Activated T-cell treated with anti-CD3 and anti-CD28 coated beads, Interleukin-2, amount 50 U/mL, for 72 hours (primary cell): ENCODE measurements around the gene ARMC9. TPM values are rescaled to one million over a fixed set of nuclear protein-coding genes. Genes with fewer than 3 reads are reported as not detected.

Source experiments
- ATAC-seq, 2 donors: fragments of 150-1000 bp; cut with Tn5 transposase; replicated peaks in 1 of 2; 2 replicates each; pipeline ENCODE4 v1.10.0; 2021; ENCODE audit warnings: moderate library complexity in 2 of 2, mild to moderate bottlenecking in 1 of 2
- DNase-seq, 2 donors: peaks; one replicate each; pipeline ENCODE4 v3.0.0; 2021 to 2022; ENCODE audit warnings: mixed read lengths in 1 of 2
- H3K27ac Mint-ChIP-seq: one replicate; pipeline ENCODE4 v1.8.0; 2022; ENCODE audit warnings: mild to moderate bottlenecking, moderate library complexity, mixed read lengths
- H3K27me3 Mint-ChIP-seq: one replicate; pipeline ENCODE4 v1.8.0; 2022; ENCODE audit warnings: low read depth, mixed read lengths
- H3K36me3 Mint-ChIP-seq, 2 donors: one replicate each; pipeline ENCODE4 v1.8.0; 2022; ENCODE audit warnings: mixed read lengths in 2 of 2, mild to moderate bottlenecking in 1 of 2; ENCODE audit not compliant: insufficient read depth in 2 of 2
- H3K4me1 Mint-ChIP-seq: one replicate; pipeline ENCODE4 v1.8.0; 2022; ENCODE audit warnings: low read depth, mixed read lengths
- H3K4me3 Mint-ChIP-seq, 2 donors: one replicate each; pipeline ENCODE4 v1.8.0; 2022; ENCODE audit warnings: mild to moderate bottlenecking in 2 of 2, mixed read lengths in 2 of 2, moderate library complexity in 2 of 2
- H3K9me3 Mint-ChIP-seq, 2 donors: one replicate each; pipeline ENCODE4 v1.8.0; 2022; ENCODE audit warnings: mixed read lengths in 2 of 2
- total RNA-seq, 2 donors: library from RNA; stranded (reverse); gene quantifications; one replicate each; pipeline ENCODE4 v1.2.3, GENCODE V29; 2022

The ARMC9 gene
- total RNA-seq, 2 donors from 2014 or later = 1.4 to 2.1 TPM

- DNase-seq (no peak), ATAC-seq (no peak)
- H3K4me3 Mint-ChIP-seq = no peak overlapping the region
- H3K36me3 Mint-ChIP-seq = peaks cover 3 to 10% of the 10 kb centered on the region in 2 donors
- H3K9me3 Mint-ChIP-seq = no peaks in the 10 kb centered on the region
- H3K27me3 Mint-ChIP-seq = peaks cover 38% of the 10 kb centered on the region
- H3K27ac Mint-ChIP-seq = no peak overlapping the region
- no peaks in the 10 kb centered on the region for H3K4me1 Mint-ChIP-seq
Observed at GRCh38 chr2:231413921-231414476, 215.6 kb downstream of the ARMC9 start.

GRCh38 chr2:231415029-231415428 lies 216.6 kb downstream of the ARMC9 start:
- H3K4me3 Mint-ChIP-seq = no peak overlapping the region
- ATAC-seq (no peak), DNase-seq (no peak)
- H3K27me3 Mint-ChIP-seq = peaks cover 41% of the 10 kb centered on the region
- no peak overlapping the region for H3K27ac Mint-ChIP-seq
- H3K36me3 Mint-ChIP-seq = peaks cover 3 to 10% of the 10 kb centered on the region in 2 donors
- H3K9me3 Mint-ChIP-seq = no peaks in the 10 kb centered on the region
- no peaks in the 10 kb centered on the region for H3K4me1 Mint-ChIP-seq

GRCh38 chr2:231418820-231419640 lies 220.6 kb downstream of the ARMC9 start:
- no peaks in the 10 kb centered on the region for H3K9me3 Mint-ChIP-seq
- no peaks in the 10 kb centered on the region for H3K4me1 Mint-ChIP-seq
- peaks cover 11% of the 10 kb centered on the region for H3K27me3 Mint-ChIP-seq
- DNase-seq = no peak
- no peaks in the 10 kb centered on the region for H3K36me3 Mint-ChIP-seq
- no peak overlapping the region for H3K27ac Mint-ChIP-seq
- no peak overlapping the region for H3K4me3 Mint-ChIP-seq
- ATAC-seq = no peak

- H3K9me3 Mint-ChIP-seq = no peaks in the 10 kb centered on the region
- H3K27me3 Mint-ChIP-seq = peaks cover 8% of the 10 kb centered on the region
- H3K4me1 Mint-ChIP-seq = peaks cover 11% of the 10 kb centered on the region
- no peak overlapping the region for H3K27ac Mint-ChIP-seq
- no peak for DNase-seq
- H3K36me3 Mint-ChIP-seq = no peaks in the 10 kb centered on the region
- no peak for ATAC-seq
- H3K4me3 Mint-ChIP-seq = no peak overlapping the region
Observed at GRCh38 chr2:231421051-231421580, 222.7 kb downstream of the ARMC9 start.

GRCh38 chr2:231422056-231422455 lies 223.6 kb downstream of the ARMC9 start:
- Mint-ChIP-seq H3K4me3 (no peak overlapping the region), H3K27me3 (peaks cover 8% of the 10 kb centered on the region), H3K27ac (no peak overlapping the region), H3K4me1 (peaks cover 16% of the 10 kb centered on the region), H3K36me3 (no peaks in the 10 kb centered on the region), H3K9me3 (no peaks in the 10 kb centered on the region)
- DNase-seq = no peak
- no peak for ATAC-seq

GRCh38 chr2:231423176-231423575 lies 224.7 kb downstream of the ARMC9 start:
- H3K27me3 Mint-ChIP-seq = peaks cover 8% of the 10 kb centered on the region
- peaks cover 16% of the 10 kb centered on the region for H3K4me1 Mint-ChIP-seq
- no peak overlapping the region for H3K27ac Mint-ChIP-seq
- DNase-seq = no peak
- H3K9me3 Mint-ChIP-seq = no peaks in the 10 kb centered on the region
- H3K36me3 Mint-ChIP-seq = no peaks in the 10 kb centered on the region
- H3K4me3 Mint-ChIP-seq = no peak overlapping the region
- no peak for ATAC-seq

Other genes with a start within 250 kb of the ARMC9 start
- 1 to 10 TPM; 1.9 to 2.3 TPM for gene SPATA3, start 202.5 kb upstream of the ARMC9 start, total RNA-seq
- 1 to 10 TPM in 1 of 2 donors, under 1 TPM in 1; 0.84 to 1.4 TPM for gene C2orf72, start 161.1 kb upstream of the ARMC9 start, total RNA-seq
- 10 to 100 TPM; 64.2 to 66.8 TPM for gene PSMD1, start 141.8 kb upstream of the ARMC9 start, total RNA-seq
- gene HTR2B, start 73.6 kb upstream of the ARMC9 start, total RNA-seq = not detected
- under 1 TPM; 0.34 to 0.76 TPM for gene B3GNT7, start 197.1 kb downstream of the ARMC9 start, total RNA-seq